NCI-H2081 treated with DMSO at 0.1 percent for 48 hours (cell line): ENCODE results near the gene MYBBP1A.

Experiments used
- DNase-seq: peaks from one replicate; lab custom pipeline; 2025; lab: John Stamatoyannopoulos, UW

The MYBBP1A gene

GRCh38 chr17:4534928-4535666 lies 20.1 kb downstream of the MYBBP1A start:
- no peak for DNase-seq

DNA sequence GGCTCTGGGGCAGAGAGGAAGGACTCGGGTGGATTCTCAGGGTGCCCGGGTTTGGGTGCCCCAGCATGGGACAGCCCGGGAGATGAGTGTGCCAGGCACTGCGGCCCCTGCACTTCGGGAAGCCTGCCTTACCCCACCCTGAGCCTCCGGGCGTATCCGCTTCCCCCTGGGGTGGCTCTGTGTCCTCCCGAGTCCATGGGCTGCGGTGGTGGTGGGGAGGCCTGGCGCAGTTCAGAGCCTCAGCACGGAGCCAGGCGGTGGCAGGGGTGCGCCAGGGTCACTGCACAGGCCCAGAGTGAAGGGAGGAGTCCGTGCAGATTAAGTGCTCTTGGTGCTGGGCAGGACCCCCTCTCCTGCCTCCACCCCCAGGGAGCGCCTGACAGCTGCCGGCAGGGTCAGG lies 20.7 kb downstream of the MYBBP1A start:
- DNase-seq: no peak

DNA sequence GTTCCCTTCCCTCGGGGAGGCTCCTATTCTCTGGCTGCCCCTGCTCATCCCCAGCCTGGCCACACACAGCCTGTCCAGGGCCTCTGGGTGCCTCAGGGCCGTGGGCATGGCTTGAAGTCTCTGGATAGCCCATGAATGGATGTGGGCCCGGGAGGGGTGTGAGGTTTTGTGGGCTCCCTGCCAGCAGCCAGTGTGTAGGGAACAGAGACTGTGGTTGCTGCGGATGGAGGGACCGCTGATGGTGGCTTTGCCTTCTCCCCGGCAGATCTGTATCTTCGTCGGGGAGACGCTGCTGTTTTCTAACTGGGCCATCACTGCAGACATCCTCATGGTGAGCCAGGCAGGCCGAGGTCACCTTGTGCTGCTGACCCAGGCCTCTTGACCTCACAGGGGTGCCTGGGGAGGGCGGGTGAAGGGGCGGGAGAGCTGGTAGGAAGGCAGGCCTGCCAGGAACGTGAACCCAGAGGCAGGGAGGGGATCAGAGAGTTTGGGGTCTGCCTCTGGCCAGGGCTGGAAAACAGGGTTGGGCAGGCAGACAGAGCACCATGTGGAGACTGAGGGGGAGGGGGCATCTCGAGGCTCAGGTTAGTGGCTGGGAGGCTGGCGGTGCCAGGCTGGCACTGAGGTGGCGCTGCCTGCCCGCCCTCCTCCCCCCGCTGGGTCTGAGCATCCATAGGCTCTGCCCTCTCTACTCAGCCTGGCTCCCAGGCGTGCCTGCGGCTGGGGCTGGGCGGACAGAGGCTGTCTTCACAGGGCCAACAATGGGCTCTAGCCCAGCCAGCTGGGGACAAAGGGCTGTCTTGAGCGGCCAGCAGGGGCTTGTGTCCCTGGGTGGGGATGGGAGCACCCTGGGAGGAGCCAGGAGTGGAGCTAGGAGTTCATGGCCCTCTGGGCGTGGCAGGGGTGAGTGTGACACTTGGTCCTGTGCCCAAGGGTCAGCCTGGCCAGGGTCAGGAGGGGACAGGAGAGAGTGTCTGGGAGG lies 21.4 kb downstream of the MYBBP1A start:
- no peak for DNase-seq

GRCh38 chr17:4532860-4533522 lies 22.2 kb downstream of the MYBBP1A start:
- no peak for DNase-seq

DNA sequence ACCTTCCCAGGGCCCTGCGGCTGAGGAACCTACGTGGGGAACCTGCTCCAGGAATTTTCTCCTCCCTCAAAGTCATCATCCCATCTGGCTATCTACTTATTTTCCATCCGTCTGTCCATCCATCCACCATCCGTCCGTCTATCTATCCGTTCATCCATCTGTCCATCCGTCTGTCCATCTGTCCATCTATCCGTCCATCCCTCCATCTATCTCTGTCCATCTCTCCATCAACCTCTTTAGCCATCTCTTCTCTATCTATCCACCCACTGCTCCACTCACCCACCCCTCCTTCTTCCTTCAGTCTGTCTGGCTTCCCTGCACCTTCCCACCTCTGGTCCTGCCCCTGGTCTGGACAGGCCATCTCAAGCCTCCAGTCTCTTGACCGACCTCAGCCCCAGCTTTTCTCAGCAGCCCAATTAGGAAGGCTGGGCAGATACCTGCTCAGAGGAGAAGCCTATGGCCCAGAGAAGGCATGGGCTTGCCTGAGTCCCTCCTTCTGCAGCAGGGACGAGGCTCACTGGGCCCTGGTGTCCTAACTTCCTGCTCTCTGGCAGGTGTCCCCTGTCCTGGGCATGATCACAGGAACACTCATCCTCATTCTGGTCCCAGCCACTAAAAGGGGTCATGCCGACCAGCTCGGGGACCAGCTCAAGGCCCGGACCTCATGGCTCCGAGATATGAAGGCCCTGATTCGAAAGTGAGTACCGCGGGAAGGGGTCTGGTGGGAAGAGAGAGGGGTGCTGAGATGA lies 23.0 kb downstream of the MYBBP1A start:
- DNase-seq: no peak

DNA sequence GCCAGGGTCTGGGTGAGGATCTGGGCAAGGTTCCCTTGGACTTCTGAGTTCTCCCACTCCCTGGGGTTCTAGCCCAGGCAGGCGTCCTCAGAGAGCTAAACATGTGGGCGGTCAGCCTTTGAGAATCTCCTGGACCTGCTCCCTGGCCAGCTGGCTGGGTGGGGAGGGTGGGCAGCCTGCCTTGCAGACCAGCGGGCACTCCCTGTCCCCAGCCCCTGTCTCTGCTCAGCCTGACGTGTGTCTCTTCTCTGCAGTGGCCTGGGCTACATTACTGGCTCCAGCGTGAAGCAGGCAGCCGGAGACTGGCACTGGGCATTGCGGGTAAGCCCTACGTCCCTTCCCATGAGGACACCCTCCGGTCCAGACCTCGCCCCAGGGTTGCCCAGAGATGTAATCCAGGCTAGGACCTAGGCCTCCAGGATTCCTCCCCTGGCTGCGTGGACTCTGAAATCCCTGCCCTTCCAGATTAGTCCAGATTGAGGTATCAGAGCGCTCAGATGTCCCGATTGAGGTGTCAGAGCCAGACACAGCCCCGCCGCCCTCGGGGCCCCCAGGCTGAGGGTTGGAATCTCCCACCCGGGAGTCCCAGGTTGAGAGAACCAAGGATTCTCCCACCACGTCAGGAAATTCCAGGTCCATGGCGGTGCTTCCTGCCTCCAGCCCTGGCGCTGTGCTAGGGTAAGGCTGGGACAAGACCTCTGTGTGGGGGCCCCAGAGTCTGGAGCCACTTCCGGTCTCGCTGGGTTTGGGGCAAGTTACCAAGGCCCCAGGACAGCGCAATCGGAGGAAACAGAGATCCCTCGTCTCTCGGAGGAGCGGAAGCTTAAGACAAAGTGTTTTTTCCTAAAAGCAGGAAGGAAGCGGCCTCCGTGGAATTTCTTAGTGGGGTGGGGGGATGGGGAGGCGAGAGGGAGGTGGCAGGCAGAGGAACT lies 24.1 kb downstream of the MYBBP1A start:
- DNase-seq: no peak

GRCh38 chr17:4529533-4530152 lies 25.5 kb downstream of the MYBBP1A start:
- no peak for DNase-seq

GRCh38 chr17:4527566-4528125 lies 27.5 kb downstream of the MYBBP1A start:
- no peak for DNase-seq

DNA sequence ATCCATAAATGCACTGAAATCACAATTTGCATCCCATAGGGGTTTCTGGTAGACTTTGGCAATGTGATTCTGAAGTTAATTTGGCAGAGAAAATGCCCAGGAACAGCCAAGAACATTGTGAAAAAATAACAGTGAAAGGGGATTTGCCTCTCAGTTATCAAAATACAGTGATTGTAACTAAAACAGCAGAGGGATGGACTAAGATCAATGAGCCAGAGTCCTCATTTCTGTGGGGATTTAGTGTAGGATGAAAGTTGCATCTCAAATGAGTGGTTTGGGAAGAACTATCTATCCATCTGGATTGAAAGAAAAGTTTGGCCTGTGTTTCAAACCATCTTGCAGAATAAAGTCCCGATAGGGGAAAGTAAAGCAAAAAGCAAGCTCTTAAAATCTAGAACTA lies 28.1 kb downstream of the MYBBP1A start:
- DNase-seq: no peak

DNA sequence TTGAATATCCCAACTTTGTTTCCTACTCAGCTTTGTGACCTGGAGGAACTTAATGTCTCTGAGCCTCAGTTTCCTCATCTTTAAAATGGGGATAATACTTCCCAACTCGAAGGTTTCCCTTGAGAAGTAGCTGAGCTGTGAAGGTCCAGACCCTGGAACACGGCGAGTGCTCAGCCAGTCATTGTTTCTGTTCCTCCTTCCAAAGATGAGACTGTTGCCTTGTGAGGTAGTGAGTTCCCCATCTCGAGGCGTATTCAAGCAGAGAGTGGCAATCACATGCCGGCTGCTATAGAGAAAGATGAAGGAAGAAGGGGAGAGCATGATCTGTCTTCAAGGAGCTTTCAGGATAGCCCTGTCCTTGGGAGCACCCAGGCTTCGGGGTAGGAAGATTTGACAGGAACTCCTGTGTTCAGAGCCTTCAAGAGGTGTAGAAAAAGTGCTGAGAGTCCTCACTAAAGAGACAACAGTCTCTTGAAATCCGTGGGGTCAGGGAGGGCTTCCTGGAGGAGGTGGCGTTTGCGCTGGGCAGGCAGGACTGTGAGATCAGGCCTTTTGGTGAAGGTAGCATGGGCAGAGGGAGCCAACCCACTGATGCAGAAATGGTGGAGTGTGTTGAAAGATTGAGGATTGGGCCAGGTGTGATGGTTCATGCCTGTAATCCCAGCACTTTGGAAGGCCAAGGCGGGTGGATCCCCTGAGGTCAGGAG lies 29.3 kb downstream of the MYBBP1A start:
- no peak for DNase-seq

DNA sequence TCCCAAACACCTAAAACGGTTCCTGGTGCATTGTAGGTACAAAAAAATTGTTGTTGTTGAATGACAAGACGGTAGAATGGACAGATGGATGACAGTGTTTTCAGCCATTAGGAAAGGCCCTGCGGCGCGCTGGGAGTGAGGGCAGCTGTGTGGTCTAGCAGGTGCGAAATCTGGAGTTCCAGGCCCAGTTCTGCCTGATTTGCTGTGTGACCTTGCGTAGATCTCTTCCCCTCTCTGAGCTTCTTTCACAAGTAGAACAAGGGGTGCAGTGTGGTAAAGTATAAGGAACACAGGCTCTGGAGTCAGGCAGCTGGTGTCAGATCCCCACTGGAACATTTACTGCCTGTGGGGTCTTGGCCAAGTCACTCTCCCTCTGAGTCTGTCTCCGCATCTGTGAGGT lies 31.2 kb downstream of the MYBBP1A start:
- no peak for DNase-seq

- DNase-seq: no peak
Measured at GRCh38 chr17:4522661-4523060, 32.5 kb downstream of the MYBBP1A start.

- no peak for DNase-seq
Measured at GRCh38 chr17:4520894-4521600, 34.1 kb downstream of the MYBBP1A start.

- no peak for DNase-seq
Measured at GRCh38 chr17:4520060-4520893, 34.9 kb downstream of the MYBBP1A start.

- DNase-seq: no peak
Measured at GRCh38 chr17:4519361-4519788, 35.8 kb downstream of the MYBBP1A start.

GRCh38 chr17:4518901-4519300 lies 36.3 kb downstream of the MYBBP1A start:
- DNase-seq: no peak

DNA sequence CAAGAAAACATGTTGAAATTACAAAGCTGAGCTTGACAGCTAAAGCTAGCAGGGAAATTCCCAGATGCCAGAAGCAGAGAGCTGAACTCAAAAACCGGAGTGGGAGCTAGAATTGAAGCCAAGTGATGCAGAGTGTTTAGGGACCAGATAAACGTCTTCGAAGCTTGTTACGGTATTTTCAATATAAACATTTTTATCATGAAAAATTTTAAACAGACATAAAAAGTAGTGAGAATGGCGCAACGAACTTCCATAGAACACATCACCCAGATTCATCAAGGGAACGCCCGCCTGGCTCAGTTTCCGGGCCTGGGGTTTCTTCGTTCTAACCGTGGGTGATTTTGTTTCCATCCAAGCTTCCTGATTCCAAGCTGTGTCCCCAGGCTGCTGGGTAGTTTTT lies 38.4 kb downstream of the MYBBP1A start:
- no peak for DNase-seq

DNA sequence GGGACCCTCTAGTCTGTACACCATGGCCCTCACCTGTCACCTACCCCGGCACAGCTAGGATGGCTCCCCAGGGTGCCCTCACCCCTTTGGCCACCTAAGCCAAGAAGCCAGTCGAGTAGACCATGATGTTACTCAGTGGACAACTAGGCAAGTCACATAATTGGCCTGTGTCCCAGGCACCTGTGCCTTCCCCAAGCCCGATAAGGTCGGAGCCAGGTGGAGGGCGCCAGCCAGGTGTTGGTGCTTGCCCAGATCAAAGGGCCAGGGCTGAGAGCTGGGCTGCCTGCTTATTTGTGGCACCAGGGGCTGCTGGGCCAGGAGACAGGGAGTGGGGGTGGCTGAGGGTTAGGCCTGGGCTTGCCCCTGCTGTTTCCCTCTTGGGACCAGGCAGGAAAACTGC lies 39.7 kb downstream of the MYBBP1A start:
- no peak for DNase-seq
